ENCODE results near the gene PRF1. TPM values are rescaled to one million over a fixed set of nuclear protein-coding genes. Genes with fewer than 3 reads are reported as not detected.

The PRF1 gene
- total and polyA plus RNA-seq, 2 experiments from 2014 or later, result 0.13 TPM; not detected in 1

DNA sequence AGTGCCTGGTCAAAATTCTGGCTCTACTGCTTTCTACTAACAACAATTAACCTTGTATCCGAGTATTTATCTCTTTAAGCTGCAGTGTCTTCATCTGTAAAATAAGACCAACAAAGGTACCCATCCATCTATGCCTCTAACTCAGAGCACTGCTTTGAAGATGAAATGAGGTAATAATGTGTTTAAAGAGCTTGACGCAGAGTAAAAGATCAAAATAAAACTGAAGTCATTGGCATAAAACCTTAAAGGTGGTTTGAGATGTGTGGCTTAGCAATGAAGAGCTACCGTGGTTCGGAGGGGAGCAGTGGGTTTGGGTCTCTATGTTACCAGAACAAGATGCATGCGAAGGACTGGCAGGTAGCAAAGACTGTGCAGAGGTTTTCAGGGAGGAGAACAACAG lies 16.1 kb upstream of the PRF1 start (continued):
- TF ChIP-seq, protein P1, sequence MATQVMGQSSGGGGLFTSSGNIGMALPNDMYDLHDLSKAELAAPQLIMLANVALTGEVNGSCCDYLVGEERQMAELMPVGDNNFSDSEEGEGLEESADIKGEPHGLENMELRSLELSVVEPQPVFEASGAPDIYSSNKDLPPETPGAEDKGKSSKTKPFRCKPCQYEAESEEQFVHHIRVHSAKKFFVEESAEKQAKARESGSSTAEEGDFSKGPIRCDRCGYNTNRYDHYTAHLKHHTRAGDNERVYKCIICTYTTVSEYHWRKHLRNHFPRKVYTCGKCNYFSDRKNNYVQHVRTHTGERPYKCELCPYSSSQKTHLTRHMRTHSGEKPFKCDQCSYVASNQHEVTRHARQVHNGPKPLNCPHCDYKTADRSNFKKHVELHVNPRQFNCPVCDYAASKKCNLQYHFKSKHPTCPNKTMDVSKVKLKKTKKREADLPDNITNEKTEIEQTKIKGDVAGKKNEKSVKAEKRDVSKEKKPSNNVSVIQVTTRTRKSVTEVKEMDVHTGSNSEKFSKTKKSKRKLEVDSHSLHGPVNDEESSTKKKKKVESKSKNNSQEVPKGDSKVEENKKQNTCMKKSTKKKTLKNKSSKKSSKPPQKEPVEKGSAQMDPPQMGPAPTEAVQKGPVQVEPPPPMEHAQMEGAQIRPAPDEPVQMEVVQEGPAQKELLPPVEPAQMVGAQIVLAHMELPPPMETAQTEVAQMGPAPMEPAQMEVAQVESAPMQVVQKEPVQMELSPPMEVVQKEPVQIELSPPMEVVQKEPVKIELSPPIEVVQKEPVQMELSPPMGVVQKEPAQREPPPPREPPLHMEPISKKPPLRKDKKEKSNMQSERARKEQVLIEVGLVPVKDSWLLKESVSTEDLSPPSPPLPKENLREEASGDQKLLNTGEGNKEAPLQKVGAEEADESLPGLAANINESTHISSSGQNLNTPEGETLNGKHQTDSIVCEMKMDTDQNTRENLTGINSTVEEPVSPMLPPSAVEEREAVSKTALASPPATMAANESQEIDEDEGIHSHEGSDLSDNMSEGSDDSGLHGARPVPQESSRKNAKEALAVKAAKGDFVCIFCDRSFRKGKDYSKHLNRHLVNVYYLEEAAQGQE (IDR thresholded peaks at IDR 0.05; ENCODE audit: unreplicated experiment), result no peak
- TF ChIP-seq ZNF114 (CRISPR knock-in tag; IDR thresholded peaks at IDR 0.05), result no peak
- TF ChIP-seq POLR2AphosphoS5 (IDR thresholded peaks at IDR 0.05; ENCODE audit: low read depth), result no peak
- TF ChIP-seq EZH2phosphoT487 (IDR thresholded peaks at IDR 0.05; ENCODE audit: unreplicated experiment), result no peak
- TF ChIP-seq CREB1 (CRISPR knock-in tag; IDR thresholded peaks at IDR 0.05; ENCODE audit: low read depth), result no peak
- TF ChIP-seq JUNB (IDR thresholded peaks at IDR 0.05; ENCODE audit: unreplicated experiment), result no peak
- TF ChIP-seq, protein P2, sequence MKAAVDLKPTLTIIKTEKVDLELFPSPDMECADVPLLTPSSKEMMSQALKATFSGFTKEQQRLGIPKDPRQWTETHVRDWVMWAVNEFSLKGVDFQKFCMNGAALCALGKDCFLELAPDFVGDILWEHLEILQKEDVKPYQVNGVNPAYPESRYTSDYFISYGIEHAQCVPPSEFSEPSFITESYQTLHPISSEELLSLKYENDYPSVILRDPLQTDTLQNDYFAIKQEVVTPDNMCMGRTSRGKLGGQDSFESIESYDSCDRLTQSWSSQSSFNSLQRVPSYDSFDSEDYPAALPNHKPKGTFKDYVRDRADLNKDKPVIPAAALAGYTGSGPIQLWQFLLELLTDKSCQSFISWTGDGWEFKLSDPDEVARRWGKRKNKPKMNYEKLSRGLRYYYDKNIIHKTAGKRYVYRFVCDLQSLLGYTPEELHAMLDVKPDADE (IDR thresholded peaks at IDR 0.05), result no peak
- no peak for TF ChIP-seq ZNF331 (CRISPR knock-in tag; IDR thresholded peaks at IDR 0.05; ENCODE audit: low read depth)

DNA sequence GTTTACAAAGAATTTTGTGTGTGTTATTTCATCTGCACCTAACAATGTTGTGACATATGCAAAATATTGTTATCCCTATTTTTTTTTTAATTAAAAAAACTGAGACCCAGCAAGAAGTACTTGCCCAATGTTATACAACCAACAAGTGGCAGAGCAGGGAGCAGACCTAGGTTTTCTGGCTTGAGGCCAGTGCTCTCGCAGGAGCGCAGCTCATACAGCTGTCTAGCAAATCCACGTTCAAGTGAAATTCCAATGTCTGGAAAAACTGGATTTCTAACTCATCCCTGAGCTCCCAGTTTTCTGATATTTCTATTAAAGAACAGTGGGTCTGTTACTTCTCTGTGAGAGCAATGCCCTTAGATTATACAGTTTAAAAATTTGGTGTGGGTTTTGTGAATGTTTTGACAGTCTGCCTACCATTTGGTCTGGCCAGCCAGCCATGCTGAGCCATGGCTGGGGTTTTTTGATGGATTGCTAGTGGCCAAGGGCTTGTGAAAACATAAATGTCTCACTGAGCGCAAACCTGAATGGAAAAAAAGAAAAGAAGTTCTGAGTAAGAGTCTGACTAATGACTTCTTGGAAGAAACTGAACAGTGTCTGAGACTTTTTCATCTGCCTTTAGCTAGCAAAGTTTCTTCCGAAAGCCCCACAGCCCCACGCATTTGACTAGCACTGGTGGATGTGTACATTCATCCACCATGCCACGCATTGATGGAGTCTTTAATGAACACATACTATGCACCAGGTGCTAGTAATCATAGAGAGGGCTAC lies 15.4 kb upstream of the PRF1 start:
- DNase-seq (ENCODE audit: low spot score) (no peak), ATAC-seq (no peak)
- Mint-ChIP-seq H3K4me3 (no peak overlapping the region), H3K9me3 (peaks cover 38% of the 10 kb centered on the region), H3K27ac (no peak overlapping the region), H3K36me3 (ENCODE audit: low read depth) (peaks cover 33% of the 10 kb centered on the region), H3K4me1 (no peaks in the 10 kb centered on the region; the same call in 2 of the 3 replicates), H3K27me3 (ENCODE audit: insufficient read depth, low read depth, poor library complexity) (peaks cover 4% of the 10 kb centered on the region)
- Histone ChIP-seq H3K4me3 (no peak overlapping the region), H4K20me1 (replicated peaks; ENCODE audit: insufficient read depth) (no peaks in the 10 kb centered on the region), H3F3A (replicated peaks; ENCODE audit: low read depth) (0 out of 2 replicates have a peak, but pooled peaks cover 2% of the 10 kb centered on the region), H3K27me3 (ENCODE audit: insufficient read depth) (no peaks in the 10 kb centered on the region), H3K27ac (ENCODE audit: low read depth) (no peak overlapping the region), H3K9me2 (ENCODE audit: insufficient read depth) (no peaks in the 10 kb centered on the region), H3K79me2 (replicated peaks; ENCODE audit: insufficient read depth) (no peaks in the 10 kb centered on the region), H2AFZ (no peak overlapping the region), H3K4me1 (ENCODE audit: insufficient read depth) (no peaks in the 10 kb centered on the region), H3K36me3 (ENCODE audit: insufficient read depth) (0 out of 2 replicates have a peak, but pooled peaks cover 5% of the 10 kb centered on the region), H3K4me2 (no peak overlapping the region)
- TF ChIP-seq, protein P2 (IDR thresholded peaks at IDR 0.05), result no peak
- TF ChIP-seq, protein P3, sequence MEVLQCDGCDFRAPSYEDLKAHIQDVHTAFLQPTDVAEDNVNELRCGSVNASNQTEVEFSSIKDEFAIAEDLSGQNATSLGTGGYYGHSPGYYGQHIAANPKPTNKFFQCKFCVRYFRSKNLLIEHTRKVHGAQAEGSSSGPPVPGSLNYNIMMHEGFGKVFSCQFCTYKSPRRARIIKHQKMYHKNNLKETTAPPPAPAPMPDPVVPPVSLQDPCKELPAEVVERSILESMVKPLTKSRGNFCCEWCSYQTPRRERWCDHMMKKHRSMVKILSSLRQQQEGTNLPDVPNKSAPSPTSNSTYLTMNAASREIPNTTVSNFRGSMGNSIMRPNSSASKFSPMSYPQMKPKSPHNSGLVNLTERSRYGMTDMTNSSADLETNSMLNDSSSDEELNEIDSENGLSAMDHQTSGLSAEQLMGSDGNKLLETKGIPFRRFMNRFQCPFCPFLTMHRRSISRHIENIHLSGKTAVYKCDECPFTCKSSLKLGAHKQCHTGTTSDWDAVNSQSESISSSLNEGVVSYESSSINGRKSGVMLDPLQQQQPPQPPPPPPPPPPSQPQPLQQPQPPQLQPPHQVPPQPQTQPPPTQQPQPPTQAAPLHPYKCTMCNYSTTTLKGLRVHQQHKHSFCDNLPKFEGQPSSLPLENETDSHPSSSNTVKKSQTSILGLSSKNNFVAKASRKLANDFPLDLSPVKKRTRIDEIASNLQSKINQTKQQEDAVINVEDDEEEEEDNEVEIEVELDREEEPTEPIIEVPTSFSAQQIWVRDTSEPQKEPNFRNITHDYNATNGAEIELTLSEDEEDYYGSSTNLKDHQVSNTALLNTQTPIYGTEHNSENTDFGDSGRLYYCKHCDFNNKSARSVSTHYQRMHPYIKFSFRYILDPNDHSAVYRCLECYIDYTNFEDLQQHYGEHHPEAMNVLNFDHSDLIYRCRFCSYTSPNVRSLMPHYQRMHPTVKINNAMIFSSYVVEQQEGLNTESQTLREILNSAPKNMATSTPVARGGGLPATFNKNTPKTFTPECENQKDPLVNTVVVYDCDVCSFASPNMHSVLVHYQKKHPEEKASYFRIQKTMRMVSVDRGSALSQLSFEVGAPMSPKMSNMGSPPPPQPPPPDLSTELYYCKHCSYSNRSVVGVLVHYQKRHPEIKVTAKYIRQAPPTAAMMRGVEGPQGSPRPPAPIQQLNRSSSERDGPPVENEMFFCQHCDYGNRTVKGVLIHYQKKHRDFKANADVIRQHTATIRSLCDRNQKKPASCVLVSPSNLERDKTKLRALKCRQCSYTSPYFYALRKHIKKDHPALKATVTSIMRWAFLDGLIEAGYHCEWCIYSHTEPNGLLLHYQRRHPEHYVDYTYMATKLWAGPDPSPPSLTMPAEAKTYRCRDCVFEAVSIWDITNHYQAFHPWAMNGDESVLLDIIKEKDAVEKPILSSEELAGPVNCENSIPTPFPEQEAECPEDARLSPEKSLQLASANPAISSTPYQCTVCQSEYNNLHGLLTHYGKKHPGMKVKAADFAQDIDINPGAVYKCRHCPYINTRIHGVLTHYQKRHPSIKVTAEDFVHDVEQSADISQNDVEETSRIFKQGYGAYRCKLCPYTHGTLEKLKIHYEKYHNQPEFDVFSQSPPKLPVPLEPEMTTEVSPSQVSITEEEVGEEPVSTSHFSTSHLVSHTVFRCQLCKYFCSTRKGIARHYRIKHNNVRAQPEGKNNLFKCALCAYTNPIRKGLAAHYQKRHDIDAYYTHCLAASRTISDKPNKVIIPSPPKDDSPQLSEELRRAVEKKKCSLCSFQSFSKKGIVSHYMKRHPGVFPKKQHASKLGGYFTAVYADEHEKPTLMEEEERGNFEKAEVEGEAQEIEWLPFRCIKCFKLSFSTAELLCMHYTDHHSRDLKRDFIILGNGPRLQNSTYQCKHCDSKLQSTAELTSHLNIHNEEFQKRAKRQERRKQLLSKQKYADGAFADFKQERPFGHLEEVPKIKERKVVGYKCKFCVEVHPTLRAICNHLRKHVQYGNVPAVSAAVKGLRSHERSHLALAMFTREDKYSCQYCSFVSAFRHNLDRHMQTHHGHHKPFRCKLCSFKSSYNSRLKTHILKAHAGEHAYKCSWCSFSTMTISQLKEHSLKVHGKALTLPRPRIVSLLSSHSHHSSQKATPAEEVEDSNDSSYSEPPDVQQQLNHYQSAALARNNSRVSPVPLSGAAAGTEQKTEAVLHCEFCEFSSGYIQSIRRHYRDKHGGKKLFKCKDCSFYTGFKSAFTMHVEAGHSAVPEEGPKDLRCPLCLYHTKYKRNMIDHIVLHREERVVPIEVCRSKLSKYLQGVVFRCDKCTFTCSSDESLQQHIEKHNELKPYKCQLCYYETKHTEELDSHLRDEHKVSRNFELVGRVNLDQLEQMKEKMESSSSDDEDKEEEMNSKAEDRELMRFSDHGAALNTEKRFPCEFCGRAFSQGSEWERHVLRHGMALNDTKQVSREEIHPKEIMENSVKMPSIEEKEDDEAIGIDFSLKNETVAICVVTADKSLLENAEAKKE (CRISPR knock-in tag; IDR thresholded peaks at IDR 0.05), result no peak
- TF ChIP-seq ZNF331 (CRISPR knock-in tag; IDR thresholded peaks at IDR 0.05; ENCODE audit: low read depth) (no peak), POLR2AphosphoS5 (IDR thresholded peaks at IDR 0.05; ENCODE audit: low read depth) (no peak), ZNF114 (CRISPR knock-in tag; IDR thresholded peaks at IDR 0.05) (no peak), CREB1 (CRISPR knock-in tag; IDR thresholded peaks at IDR 0.05; ENCODE audit: low read depth) (no peak), NANOG (IDR thresholded peaks at IDR 0.05; ENCODE audit: borderline replicate concordance) (no peak), JUNB (IDR thresholded peaks at IDR 0.05; ENCODE audit: unreplicated experiment) (no peak)
